Lung microvascular endothelial cell (primary cell): ENCODE data around the gene SLC22A17. TPM values are rescaled to one million over a fixed set of nuclear protein-coding genes. Genes with fewer than 3 reads are reported as not detected.
A peak's percentile ranks its signal among the peaks of the same experiment; 100 is the strongest.

ENCODE experiments used
- DNase-seq, 2 donors: peaks; one replicate each; pipeline versions ENCODE4 v3.0.0 to v3.0.0-alpha.2; 2010; ENCODE audit warnings: low read depth in 2 of 2
- total RNA-seq: library from RNA; depleted of rRNA; stranded (reverse); fragments of >200 nt; gene quantifications from 2 replicates; pipeline ENCODE4 v1.2.1, GENCODE V29; 2014

Gene SLC22A17
- total RNA-seq, 1 donor from 2014 or later = 0.60 TPM

DNA sequence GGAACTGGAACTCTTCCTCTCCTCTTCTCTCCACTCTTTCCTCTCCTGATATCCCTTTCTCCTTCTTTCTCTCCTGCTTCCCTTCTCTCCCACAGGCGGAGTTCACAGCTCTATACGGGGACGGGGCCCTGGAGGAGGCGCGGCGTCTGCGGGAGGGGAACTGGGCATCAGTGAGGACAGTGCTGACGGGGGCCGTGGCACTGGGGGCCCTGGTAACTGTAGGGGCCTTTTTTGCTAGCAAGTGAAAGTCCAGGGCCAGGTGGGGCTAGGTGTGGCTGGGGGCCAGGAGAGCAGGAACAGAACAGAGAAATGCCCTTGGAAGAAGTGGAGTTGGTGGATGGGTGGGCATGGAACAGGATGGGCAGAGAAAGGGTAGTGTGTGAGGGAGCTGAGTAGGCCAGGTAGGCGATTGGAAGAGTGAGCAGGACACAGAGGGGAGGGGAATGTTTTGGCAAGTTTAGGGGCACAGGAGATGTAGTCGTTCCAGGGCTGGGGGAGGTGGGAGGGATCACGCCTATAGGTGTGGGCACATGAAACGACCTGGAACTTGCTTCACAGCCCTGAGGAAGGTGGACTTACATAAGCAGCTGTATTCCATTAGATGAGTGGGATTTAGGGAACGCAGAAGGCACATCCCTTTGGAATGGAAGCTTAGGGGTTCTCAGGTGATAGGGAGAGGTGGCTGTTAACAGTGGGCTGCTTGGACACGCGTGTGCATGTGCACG lies 43.8 kb downstream of the SLC22A17 start:
- no peak for DNase-seq

GRCh38 chr14:23307687-23308644 lies 44.7 kb downstream of the SLC22A17 start:
- DNase-seq = no peak

- no peak for DNase-seq
Observed at GRCh38 chr14:23307146-23307530, 45.5 kb downstream of the SLC22A17 start.

- peak; percentile 87 to 94 for DNase-seq
Observed at GRCh38 chr14:23306412-23307145, 46.1 kb downstream of the SLC22A17 start, which contains the start of gene BCL2L2. Gene BCL2L2 (plus strand): TSS chr14:23306833. CDS start chr14:23307768, 935 bp downstream.

GRCh38 chr14:23302290-23303225 lies 50.1 kb downstream of the SLC22A17 start, which contains the start of gene PPP1R3E:
Gene PPP1R3E (minus strand): TSS chr14:23302859. CDS start chr14:23302576, 283 bp downstream.
- peak; percentile 52 to 53 for DNase-seq

- no peak for DNase-seq
Observed at GRCh38 chr14:23301969-23302289, 50.8 kb downstream of the SLC22A17 start.

DNA sequence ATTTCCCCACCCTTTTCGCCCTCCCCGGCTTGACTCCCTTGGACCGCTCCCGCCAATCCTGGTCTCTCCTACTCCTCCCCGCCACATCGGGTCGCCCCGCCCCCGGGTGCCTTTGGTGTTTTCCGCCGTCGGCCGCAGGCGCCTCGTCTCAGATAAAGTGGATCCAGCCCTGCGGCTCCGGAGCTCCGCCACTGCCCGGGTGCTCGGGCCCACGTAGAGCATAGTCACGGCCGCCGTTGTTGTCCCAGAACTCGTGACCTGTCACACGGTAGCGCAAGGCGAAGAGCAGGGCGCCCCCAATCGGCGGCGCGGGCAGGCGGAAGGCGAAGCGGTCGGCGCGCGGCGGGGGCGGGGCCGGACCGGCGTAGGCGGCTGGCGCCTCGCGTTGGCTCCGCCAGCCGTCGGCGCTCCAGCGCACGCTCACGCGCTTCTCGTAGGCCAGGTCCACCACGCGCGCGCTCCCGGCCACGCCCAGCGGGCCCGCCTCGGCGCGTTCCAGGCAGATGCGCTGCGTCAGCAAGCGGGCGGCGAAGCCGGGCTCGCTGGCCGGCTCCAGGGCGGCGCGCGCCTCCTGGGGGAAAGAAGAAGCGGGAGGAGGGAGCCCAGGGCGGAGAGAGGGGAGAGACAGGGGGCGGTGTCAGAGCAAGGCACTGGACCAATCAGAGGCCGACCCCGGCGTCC lies 51.3 kb downstream of the SLC22A17 start:
- DNase-seq = peak; percentile 99

DNA sequence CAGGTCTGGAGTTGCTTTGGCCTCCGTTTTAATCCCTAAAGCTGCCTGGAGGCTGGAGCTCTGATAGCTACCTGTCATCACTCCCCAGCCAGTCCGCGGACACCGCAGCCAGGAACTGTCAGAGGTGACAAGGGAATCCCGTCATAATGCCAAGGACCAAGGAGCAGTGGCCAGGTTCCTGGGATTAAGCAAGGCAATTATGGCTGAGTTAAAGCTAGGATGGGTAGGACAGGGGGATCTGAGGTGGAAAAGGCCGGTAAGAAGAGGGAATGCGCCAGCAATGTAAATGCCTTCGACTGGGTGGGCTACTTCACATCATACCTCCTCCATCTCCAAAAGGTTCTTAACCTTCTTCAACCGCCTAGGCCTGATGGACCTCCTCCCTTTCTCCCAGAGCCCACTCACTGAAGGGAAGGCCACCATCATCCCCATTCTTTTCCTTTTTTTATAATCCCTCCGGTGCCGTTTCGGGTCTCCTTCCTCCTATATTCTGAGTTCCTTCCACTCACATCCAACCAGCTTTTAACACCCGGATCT lies 51.9 kb downstream of the SLC22A17 start:
- DNase-seq = peak; percentile 33 to 40

DNA sequence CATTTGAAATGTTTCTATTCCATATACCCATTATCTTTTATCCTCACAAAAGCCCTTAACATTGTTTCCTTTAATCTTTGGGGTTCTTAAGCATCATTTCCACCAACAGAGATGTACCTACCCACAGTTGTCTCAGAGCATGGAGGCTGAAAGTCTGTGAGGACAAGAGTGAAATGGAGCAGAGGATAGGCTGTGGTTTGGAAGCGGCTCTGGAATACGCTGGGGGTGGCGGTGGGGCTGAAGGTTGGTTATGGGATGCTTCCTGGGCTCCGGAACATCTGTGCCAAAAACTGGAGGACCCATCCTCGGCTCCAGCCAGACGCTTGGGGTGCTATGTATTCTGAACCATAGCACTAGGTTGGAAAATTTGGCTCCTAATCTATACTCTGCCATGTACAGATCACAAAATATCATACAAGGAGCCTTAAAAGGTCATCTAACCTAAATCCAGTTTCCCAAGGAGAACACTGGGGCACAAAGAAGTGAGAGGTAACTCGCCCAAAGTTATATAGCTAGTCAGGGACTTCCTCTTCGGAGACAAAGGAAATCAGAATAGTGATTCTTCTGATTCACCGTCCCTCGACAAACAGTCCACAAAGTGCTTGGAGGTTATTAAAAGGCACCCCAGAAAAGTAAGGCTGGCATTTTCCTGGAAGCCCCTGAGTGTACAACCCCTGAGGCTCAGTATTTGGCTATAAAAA lies 52.6 kb downstream of the SLC22A17 start:
- DNase-seq = no peak

- peak; percentile 70 to 71 for DNase-seq
Observed at GRCh38 chr14:23299211-23299957, 53.3 kb downstream of the SLC22A17 start.

GRCh38 chr14:23297611-23298277 lies 54.9 kb downstream of the SLC22A17 start:
- DNase-seq = no peak

- DNase-seq = no peak
Observed at GRCh38 chr14:23297096-23297495, 55.6 kb downstream of the SLC22A17 start.

Other genes starting within 250 kb of the SLC22A17 start
- not detected in 2 replicates for gene CIROP, start 247.9 kb downstream of the SLC22A17 start, total RNA-seq
- not detected in 2 replicates for gene CEBPE, start 233.6 kb downstream of the SLC22A17 start, total RNA-seq
- gene SLC7A8, start 169.2 kb downstream of the SLC22A17 start, total RNA-seq = 0.44 TPM in 1 of 2 replicates, not detected in the other
- not detected in 2 replicates for gene RNF212B, start 115.0 kb downstream of the SLC22A17 start, total RNA-seq
- 3.1 and 3.4 TPM in 2 replicates for gene HOMEZ, start 66.8 kb downstream of the SLC22A17 start, total RNA-seq
- gene PPP1R3E, start 50.0 kb downstream of the SLC22A17 start, total RNA-seq = 1.5 and 3.6 TPM in 2 replicates
- 9.4 and 14.9 TPM in 2 replicates for gene BCL2L2, start 46.1 kb downstream of the SLC22A17 start, total RNA-seq
- gene PABPN1, start 31.4 kb downstream of the SLC22A17 start, total RNA-seq = 46.2 and 52.8 TPM in 2 replicates
- gene EFS, start 12.3 kb upstream of the SLC22A17 start, total RNA-seq = not detected in 2 replicates
- not detected in 2 replicates for gene IL25, start 19.9 kb upstream of the SLC22A17 start, total RNA-seq
- gene CMTM5, start 24.2 kb upstream of the SLC22A17 start, total RNA-seq = not detected in 2 replicates
- gene MYH6, start 55.4 kb upstream of the SLC22A17 start, total RNA-seq = not detected in 2 replicates
- not detected in 2 replicates for gene MYH7, start 82.8 kb upstream of the SLC22A17 start, total RNA-seq
- gene NGDN, start 116.8 kb upstream of the SLC22A17 start, total RNA-seq = 28.1 and 46.8 TPM in 2 replicates
- gene ZFHX2, start 198.9 kb upstream of the SLC22A17 start, total RNA-seq = under 0.01 and 0.22 TPM in 2 replicates
- gene THTPA, start 203.4 kb upstream of the SLC22A17 start, total RNA-seq = 5.7 and 9.1 TPM in 2 replicates
- 18.5 and 23.8 TPM in 2 replicates for gene AP1G2, start 214.9 kb upstream of the SLC22A17 start, total RNA-seq
- not detected in 2 replicates for gene JPH4, start 225.9 kb upstream of the SLC22A17 start, total RNA-seq